Measurements from ENCODE around the gene TGFA.

Gene TGFA

DNA sequence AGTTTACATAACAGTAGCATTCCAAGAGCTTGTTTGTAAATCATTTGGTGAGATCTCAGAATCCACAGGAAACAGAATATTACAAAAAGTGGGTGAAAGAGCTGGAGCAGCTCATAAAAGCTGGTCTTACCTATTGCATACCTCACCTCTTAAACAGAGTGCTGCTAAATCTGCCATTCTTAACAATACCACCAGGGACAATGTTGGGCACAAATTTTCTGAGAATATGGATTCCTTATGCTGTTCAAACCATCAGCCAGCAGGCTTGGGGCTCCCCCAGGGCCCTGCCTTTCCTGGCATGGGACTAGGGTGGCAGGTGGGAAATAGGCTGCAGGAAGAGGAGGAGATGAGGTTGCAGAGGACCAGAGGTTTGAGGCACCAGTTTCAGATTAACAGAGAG, 55.6 kb downstream of the TGFA start:
- Histone ChIP-seq H3K27me3 (ENCODE audit: control insufficient read depth, low read length) (peaks cover 28% of the 10 kb centered on the region), H3K4me1 (ENCODE audit: control insufficient read depth, low read length) (no peaks in the 10 kb centered on the region), H3K9me2 (replicated peaks; ENCODE audit: control insufficient read depth, low read length) (no peaks in the 10 kb centered on the region), H3K27ac (ENCODE audit: low read depth, low read length) (no peak overlapping the region), H3K36me3 (ENCODE audit: control insufficient read depth, low read length) (no peaks in the 10 kb centered on the region), H3F3A (ENCODE audit: control insufficient read depth, insufficient read depth) (no peaks in the 10 kb centered on the region), H3K79me2 (ENCODE audit: control insufficient read depth, low read length) (no peaks in the 10 kb centered on the region), H3K4me3 (ENCODE audit: low read length) (no peak overlapping the region), H3K9me3 (ENCODE audit: control insufficient read depth, insufficient read depth, low read length) (no peaks in the 10 kb centered on the region), H4K20me1 (ENCODE audit: control insufficient read depth, insufficient read depth, low read depth, low read length) (no peaks in the 10 kb centered on the region), H3K4me2 (ENCODE audit: low read length) (no peak overlapping the region)
- TF ChIP-seq, protein P1, sequence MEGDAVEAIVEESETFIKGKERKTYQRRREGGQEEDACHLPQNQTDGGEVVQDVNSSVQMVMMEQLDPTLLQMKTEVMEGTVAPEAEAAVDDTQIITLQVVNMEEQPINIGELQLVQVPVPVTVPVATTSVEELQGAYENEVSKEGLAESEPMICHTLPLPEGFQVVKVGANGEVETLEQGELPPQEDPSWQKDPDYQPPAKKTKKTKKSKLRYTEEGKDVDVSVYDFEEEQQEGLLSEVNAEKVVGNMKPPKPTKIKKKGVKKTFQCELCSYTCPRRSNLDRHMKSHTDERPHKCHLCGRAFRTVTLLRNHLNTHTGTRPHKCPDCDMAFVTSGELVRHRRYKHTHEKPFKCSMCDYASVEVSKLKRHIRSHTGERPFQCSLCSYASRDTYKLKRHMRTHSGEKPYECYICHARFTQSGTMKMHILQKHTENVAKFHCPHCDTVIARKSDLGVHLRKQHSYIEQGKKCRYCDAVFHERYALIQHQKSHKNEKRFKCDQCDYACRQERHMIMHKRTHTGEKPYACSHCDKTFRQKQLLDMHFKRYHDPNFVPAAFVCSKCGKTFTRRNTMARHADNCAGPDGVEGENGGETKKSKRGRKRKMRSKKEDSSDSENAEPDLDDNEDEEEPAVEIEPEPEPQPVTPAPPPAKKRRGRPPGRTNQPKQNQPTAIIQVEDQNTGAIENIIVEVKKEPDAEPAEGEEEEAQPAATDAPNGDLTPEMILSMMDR (IDR thresholded peaks at IDR 0.05; ENCODE audit: low read depth, low read length, poor library complexity, severe bottlenecking), result peak; percentile 16
- no peak for TF ChIP-seq EZH2phosphoT487 (IDR thresholded peaks at IDR 0.05; ENCODE audit: borderline replicate concordance, low read length)

DNA sequence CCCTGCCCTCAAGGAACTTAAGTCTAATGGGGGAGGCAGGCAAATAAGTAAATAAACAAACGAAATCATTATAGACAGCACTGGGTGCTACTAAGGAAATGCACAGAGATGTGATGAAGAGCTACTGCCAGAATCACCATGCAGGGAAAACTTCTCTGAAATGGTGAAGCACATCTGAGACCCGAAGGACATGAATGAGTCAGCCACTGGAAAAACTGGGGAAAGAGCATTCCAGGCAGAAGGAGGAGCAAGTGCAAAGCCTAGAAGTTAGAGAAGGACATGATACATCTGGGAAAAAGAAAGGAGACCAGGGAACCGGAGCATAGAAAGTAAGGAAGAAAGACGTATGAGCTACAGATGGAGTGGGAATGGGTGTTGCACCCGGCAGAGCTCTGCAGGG, 56.8 kb downstream of the TGFA start:
- no peaks in the 10 kb centered on the region for H3K9me3 ChIP-seq (ENCODE audit: control insufficient read depth, insufficient read depth, low read length)
- H4K20me1 ChIP-seq (ENCODE audit: control insufficient read depth, insufficient read depth, low read depth, low read length), result no peaks in the 10 kb centered on the region
- no peak overlapping the region for H3K4me3 ChIP-seq (ENCODE audit: low read length)
- no peaks in the 10 kb centered on the region for H3K36me3 ChIP-seq (ENCODE audit: control insufficient read depth, low read length)
- no peaks in the 10 kb centered on the region for H3F3A ChIP-seq (ENCODE audit: control insufficient read depth, insufficient read depth)
- H3K4me1 ChIP-seq (ENCODE audit: control insufficient read depth, low read length), result no peaks in the 10 kb centered on the region
- H3K27ac ChIP-seq (ENCODE audit: low read depth, low read length), result no peak overlapping the region
- peaks cover 27% of the 10 kb centered on the region for H3K27me3 ChIP-seq (ENCODE audit: control insufficient read depth, low read length)
- no peak for TF ChIP-seq EZH2phosphoT487 (IDR thresholded peaks at IDR 0.05; ENCODE audit: borderline replicate concordance, low read length)
- TF ChIP-seq, protein P1 (IDR thresholded peaks at IDR 0.05; ENCODE audit: low read depth, low read length, poor library complexity, severe bottlenecking), result no peak
- H3K79me2 ChIP-seq (ENCODE audit: control insufficient read depth, low read length), result no peaks in the 10 kb centered on the region
- no peaks in the 10 kb centered on the region for H3K9me2 ChIP-seq (replicated peaks; ENCODE audit: control insufficient read depth, low read length)
- H3K4me2 ChIP-seq (ENCODE audit: low read length), result no peak overlapping the region

DNA sequence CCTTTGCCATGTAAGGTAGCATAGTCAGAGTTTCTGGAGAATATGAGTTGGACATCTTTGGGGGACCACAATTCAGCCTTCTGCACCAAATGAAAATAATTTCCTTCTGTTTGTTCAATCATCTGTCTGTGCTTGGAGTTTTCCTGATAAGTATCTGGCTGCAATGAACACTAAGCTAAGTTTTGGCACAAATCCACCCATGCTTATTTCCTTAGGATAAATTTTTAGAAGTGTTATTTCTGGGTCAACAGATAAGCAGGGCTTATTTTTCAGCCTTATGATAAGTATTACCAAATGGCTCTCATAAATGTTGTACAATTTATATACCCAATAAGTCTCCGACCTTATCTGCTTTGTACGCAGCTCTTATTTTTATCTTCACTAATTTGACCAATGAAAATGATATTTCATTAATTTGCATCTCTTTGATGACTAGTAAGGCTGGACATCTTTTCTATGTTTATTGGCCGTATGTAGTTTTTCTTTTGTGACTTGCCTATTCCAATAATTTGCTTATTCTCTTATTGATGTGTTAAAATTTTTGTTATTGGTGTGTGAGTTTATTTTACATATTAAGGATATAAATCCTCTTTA, 59.2 kb downstream of the TGFA start:
- peaks cover 25% of the 10 kb centered on the region for H3K27me3 ChIP-seq (ENCODE audit: control insufficient read depth, low read length)
- H3K27ac ChIP-seq (ENCODE audit: low read depth, low read length), result no peak overlapping the region
- no peaks in the 10 kb centered on the region for H3K79me2 ChIP-seq (ENCODE audit: control insufficient read depth, low read length)
- no peaks in the 10 kb centered on the region for H3K36me3 ChIP-seq (ENCODE audit: control insufficient read depth, low read length)
- TF ChIP-seq EZH2phosphoT487 (IDR thresholded peaks at IDR 0.05; ENCODE audit: borderline replicate concordance, low read length), result no peak
- TF ChIP-seq, protein P1 (IDR thresholded peaks at IDR 0.05; ENCODE audit: low read depth, low read length, poor library complexity, severe bottlenecking), result no peak
- H3K4me3 ChIP-seq (ENCODE audit: low read length), result no peak overlapping the region
- H4K20me1 ChIP-seq (ENCODE audit: control insufficient read depth, insufficient read depth, low read depth, low read length), result no peaks in the 10 kb centered on the region
- no peak overlapping the region for H3K4me2 ChIP-seq (ENCODE audit: low read length)
- no peaks in the 10 kb centered on the region for H3K9me2 ChIP-seq (replicated peaks; ENCODE audit: control insufficient read depth, low read length)
- H3F3A ChIP-seq (ENCODE audit: control insufficient read depth, insufficient read depth), result no peaks in the 10 kb centered on the region
- H3K9me3 ChIP-seq (ENCODE audit: control insufficient read depth, insufficient read depth, low read length), result no peaks in the 10 kb centered on the region
- no peaks in the 10 kb centered on the region for H3K4me1 ChIP-seq (ENCODE audit: control insufficient read depth, low read length)
